Activated T-helper 1 cell treated with anti-CD3 and anti-CD28 coated beads, Interleukin-12 subunit alpha, Interleukin-12 subunit beta, Interleukin-2, Interleukin-4 antibody, amounts not matched to agents 30 ng/mL and 10 ng/mL and 1 ng/mL, durations not matched to agents 14 hours and 24 hours and 36 hours (primary cell): ENCODE results near the gene MYMX. TPM values are rescaled to one million over a fixed set of nuclear protein-coding genes. Genes with fewer than 3 reads are reported as not detected.
"Not testable (repeated sequence)": the region's sequence is repeated elsewhere in the genome, so short reads cannot be mapped to it uniquely, and the experiment has no call there.

Source experiments
- DNase-seq: peaks from one replicate; pipeline ENCODE4 v3.0.0; 2021; ENCODE audit warnings: low spot score
- H3K27ac Mint-ChIP-seq: one replicate; pipeline ENCODE4 v1.8.0; 2021; ENCODE audit warnings: mild to moderate bottlenecking, mixed read lengths
- H3K27me3 Mint-ChIP-seq: one replicate; pipeline ENCODE4 v1.8.0; 2022; ENCODE audit warnings: mild to moderate bottlenecking, moderate library complexity, mixed read lengths; ENCODE audit not compliant: insufficient read depth
- H3K36me3 Mint-ChIP-seq: one replicate; pipeline ENCODE4 v1.8.0; 2021; ENCODE audit warnings: low read depth, mixed read lengths
- H3K4me1 Mint-ChIP-seq: one replicate; pipeline ENCODE4 v1.8.0; 2021; ENCODE audit warnings: low read depth, mixed read lengths
- H3K4me3 Mint-ChIP-seq: one replicate; pipeline ENCODE4 v1.8.0; 2021; ENCODE audit warnings: mild to moderate bottlenecking, moderate library complexity, mixed read lengths
- H3K9me3 Mint-ChIP-seq: one replicate; pipeline ENCODE4 v1.8.0; 2021; ENCODE audit warnings: mixed read lengths
- intact Hi-C: fragments of 100-400 bp; cut with micrococcal nuclease; formaldehyde crosslinking; loops from one replicate; pipeline ENCODE4 v1.15.1; 2024
- total RNA-seq: library from RNA; stranded (reverse); gene quantifications from 2 replicates; pipeline ENCODE4 v1.2.3, GENCODE V29; 2022

Gene MYMX
- total RNA-seq, 1 donor from 2014 or later: not detected

DNA sequence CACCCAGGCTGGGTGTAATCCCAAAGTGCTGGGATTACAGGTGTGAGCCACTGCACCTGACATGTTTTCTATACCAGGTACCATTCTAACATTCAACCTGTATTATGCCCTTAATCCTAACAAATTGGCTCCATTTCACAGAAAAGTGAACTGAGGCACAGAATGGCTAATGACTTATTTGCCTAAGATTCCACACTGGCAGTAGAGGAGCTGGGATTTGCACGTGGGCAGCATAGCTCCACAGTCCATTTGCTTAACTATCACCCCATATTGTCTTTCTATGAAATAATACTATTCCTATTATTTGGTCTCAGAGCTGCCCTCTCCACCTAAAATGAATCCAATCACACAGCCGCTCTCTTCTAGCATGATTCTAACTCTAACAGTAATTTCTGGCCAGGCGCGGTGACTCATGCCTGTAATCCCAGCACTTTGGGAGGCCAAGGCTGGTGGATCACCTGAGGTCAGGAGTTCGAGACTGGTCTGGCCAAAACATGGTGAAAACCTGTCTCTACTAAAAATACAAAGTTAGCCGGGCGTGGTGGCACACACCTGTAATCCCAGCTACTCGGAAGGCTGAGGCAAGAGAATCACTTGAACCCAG lies 23.3 kb upstream of the MYMX start:
- Mint-ChIP-seq H3K27ac (no peak overlapping the region), H3K36me3 (no peaks in the 10 kb centered on the region), H3K9me3 (no peaks in the 10 kb centered on the region), H3K4me1 (peaks cover 5% of the 10 kb centered on the region), H3K4me3 (no peak overlapping the region), H3K27me3 (peaks cover 13% of the 10 kb centered on the region)
- intact Hi-C loops: no loop called here
- no peak for DNase-seq

DNA sequence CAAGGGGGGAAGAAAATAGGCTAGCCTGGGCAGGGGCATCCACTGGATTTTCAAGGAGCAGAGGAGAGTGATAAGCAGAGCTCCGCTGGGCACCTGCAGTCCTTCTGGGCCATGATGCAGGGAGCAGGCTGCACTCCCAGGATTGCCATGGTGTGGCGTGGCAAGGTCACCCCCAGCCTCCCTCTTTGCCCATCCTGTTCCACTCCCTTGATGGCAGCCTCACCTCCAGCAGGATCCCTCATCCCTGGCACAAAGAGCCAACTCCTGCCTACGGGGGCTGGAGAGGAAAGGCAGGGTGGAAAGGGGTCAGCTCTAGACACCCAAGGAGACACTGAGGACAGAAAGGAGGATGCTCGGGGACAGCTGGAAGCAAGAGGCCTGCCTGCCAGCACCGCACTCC lies 22.4 kb upstream of the MYMX start:
- intact Hi-C loops: no loop called here
- no peak for DNase-seq
- peaks cover 13% of the 10 kb centered on the region for H3K27me3 Mint-ChIP-seq
- no peak overlapping the region for H3K27ac Mint-ChIP-seq
- no peaks in the 10 kb centered on the region for H3K9me3 Mint-ChIP-seq
- peaks cover 4% of the 10 kb centered on the region for H3K4me1 Mint-ChIP-seq
- no peaks in the 10 kb centered on the region for H3K36me3 Mint-ChIP-seq
- H3K4me3 Mint-ChIP-seq: no peak overlapping the region

- H3K36me3 Mint-ChIP-seq, intact Hi-C loops, H3K27ac Mint-ChIP-seq, DNase-seq, H3K9me3 Mint-ChIP-seq, H3K4me1 Mint-ChIP-seq, H3K4me3 Mint-ChIP-seq: not testable (repeated sequence)
- peaks cover 11% of the 10 kb centered on the region for H3K27me3 Mint-ChIP-seq
These were observed 20.4 kb upstream of the MYMX start for GRCh38 chr6:44196351-44196750.

DNA sequence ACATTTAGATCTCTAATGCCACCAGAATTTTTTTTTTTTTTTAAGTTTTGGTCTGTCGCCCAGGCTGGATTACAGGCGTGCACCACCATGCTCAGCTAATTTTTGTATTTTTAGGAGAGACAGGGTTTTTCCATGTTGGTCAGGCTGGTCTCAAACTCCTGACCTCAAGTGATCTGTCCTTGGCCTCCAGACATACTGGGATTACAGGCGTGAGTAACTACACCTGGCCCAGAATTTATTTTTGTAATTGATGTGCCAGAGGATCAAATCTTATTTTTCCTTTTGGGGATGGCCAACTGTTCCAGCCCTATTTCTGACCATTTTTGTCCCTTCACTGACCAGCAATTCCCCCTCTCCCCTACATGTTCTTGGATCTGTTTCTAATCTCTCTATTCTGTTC lies 18.0 kb upstream of the MYMX start:
- Mint-ChIP-seq H3K9me3 (no peaks in the 10 kb centered on the region), H3K4me1 (no peaks in the 10 kb centered on the region), H3K36me3 (no peaks in the 10 kb centered on the region), H3K27ac (no peak overlapping the region), H3K27me3 (peaks cover 8% of the 10 kb centered on the region), H3K4me3 (no peak overlapping the region)
- no peak for DNase-seq
- intact Hi-C loops: no loop called here

GRCh38 chr6:44199883-44200282 lies 16.8 kb upstream of the MYMX start:
- no peak for DNase-seq
- intact Hi-C loops: no loop called here
- no peak overlapping the region for H3K4me3 Mint-ChIP-seq

GRCh38 chr6:44201200-44201599 lies 15.5 kb upstream of the MYMX start:
- Mint-ChIP-seq H3K4me3 (no peak overlapping the region), H3K4me1 (no peaks in the 10 kb centered on the region), H3K27ac (no peak overlapping the region), H3K36me3 (no peaks in the 10 kb centered on the region), H3K9me3 (no peaks in the 10 kb centered on the region), H3K27me3 (peaks cover 2% of the 10 kb centered on the region)
- intact Hi-C loops: no loop called here
- DNase-seq: no peak

More at GRCh38 chr6:44199883-44200282, 16.8 kb upstream of the MYMX start:
- no peaks in the 10 kb centered on the region for H3K9me3 Mint-ChIP-seq
- H3K36me3 Mint-ChIP-seq: no peaks in the 10 kb centered on the region
- H3K27me3 Mint-ChIP-seq: peaks cover 8% of the 10 kb centered on the region
- H3K27ac Mint-ChIP-seq: no peak overlapping the region
- no peaks in the 10 kb centered on the region for H3K4me1 Mint-ChIP-seq

- Mint-ChIP-seq H3K4me3 (no peak overlapping the region), H3K9me3 (no peaks in the 10 kb centered on the region), H3K36me3 (no peaks in the 10 kb centered on the region), H3K4me1 (no peaks in the 10 kb centered on the region), H3K27me3 (peaks cover 2% of the 10 kb centered on the region), H3K27ac (no peak overlapping the region)
- intact Hi-C loops: no loop called here
- no peak for DNase-seq
These were observed 15.0 kb upstream of the MYMX start for GRCh38 chr6:44201638-44202303.

- H3K27me3 Mint-ChIP-seq: peaks cover 2% of the 10 kb centered on the region
- no peaks in the 10 kb centered on the region for H3K36me3 Mint-ChIP-seq
- H3K4me1 Mint-ChIP-seq: no peaks in the 10 kb centered on the region
- intact Hi-C loops: no loop called here
- no peak for DNase-seq
- H3K27ac Mint-ChIP-seq: no peak overlapping the region
- no peaks in the 10 kb centered on the region for H3K9me3 Mint-ChIP-seq
- no peak overlapping the region for H3K4me3 Mint-ChIP-seq
These were observed 14.3 kb upstream of the MYMX start for GRCh38 chr6:44202332-44202971.

GRCh38 chr6:44202972-44203750 lies 13.6 kb upstream of the MYMX start:
- no peaks in the 10 kb centered on the region for H3K9me3 Mint-ChIP-seq
- intact Hi-C loops: no loop called here
- no peak overlapping the region for H3K27ac Mint-ChIP-seq
- no peak for DNase-seq
- peaks cover 4% of the 10 kb centered on the region for H3K27me3 Mint-ChIP-seq
- H3K36me3 Mint-ChIP-seq: no peaks in the 10 kb centered on the region
- H3K4me3 Mint-ChIP-seq: no peak overlapping the region
- H3K4me1 Mint-ChIP-seq: no peaks in the 10 kb centered on the region

DNA sequence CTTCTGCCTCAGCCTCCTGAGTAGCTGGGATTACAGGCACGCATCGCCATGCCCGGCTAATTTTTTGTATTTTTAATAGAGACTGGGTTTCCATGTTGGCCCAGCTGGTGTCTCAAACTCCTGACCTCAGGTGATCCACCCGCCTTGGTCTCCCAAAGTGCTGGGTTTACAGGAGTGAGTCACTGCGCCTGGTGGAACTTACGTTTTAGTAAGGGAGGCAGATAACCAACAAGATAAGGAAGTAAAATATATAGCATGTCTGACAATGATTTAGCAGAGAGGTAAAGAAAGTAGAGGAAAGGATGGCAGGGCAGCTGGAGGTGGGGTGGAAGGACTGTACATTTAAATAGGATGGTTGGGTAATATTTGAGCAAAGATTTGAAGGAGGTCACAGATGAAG lies 12.8 kb upstream of the MYMX start:
- DNase-seq: no peak

DNA sequence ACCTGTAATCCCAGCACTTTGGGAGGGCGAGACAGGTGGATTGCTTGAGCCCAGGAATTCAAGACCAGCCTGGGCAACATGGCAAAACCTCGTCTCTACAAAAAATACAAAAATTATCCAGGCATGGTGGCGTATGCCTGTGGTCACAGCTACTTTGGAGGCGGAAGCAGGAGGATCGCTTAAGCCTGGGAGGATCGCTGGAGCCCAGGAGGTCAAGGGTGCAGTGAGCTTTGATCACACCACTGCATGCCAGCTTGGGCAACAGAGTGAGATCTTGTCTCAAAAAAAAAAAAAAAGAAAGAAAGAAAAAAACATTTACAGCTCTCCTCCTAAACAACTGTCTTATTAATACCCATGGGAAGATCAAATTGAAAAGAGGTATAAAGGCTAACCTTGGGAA lies 8.8 kb upstream of the MYMX start:
- Mint-ChIP-seq H3K36me3 (no peaks in the 10 kb centered on the region), H3K27me3 (peaks cover 24% of the 10 kb centered on the region), H3K4me1 (no peaks in the 10 kb centered on the region), H3K4me3 (no peak overlapping the region), H3K9me3 (no peaks in the 10 kb centered on the region), H3K27ac (no peak overlapping the region)
- no peak for DNase-seq
- intact Hi-C loops: no loop called here

More for the DNA sequence above, 12.8 kb upstream of the MYMX start:
- peaks cover 11% of the 10 kb centered on the region for H3K27me3 Mint-ChIP-seq
- H3K27ac Mint-ChIP-seq: no peak overlapping the region
- no peak overlapping the region for H3K4me3 Mint-ChIP-seq
- no peaks in the 10 kb centered on the region for H3K4me1 Mint-ChIP-seq
- no peaks in the 10 kb centered on the region for H3K9me3 Mint-ChIP-seq
- intact Hi-C loops: no loop called here
- no peaks in the 10 kb centered on the region for H3K36me3 Mint-ChIP-seq

GRCh38 chr6:44211284-44211683 lies 5.4 kb upstream of the MYMX start:
- Mint-ChIP-seq H3K9me3 (no peaks in the 10 kb centered on the region), H3K36me3 (no peaks in the 10 kb centered on the region), H3K27me3 (peaks cover 32% of the 10 kb centered on the region), H3K4me1 (no peaks in the 10 kb centered on the region), H3K27ac (no peak overlapping the region), H3K4me3 (no peak overlapping the region)
- DNase-seq: no peak
- intact Hi-C loops: no loop called here

DNA sequence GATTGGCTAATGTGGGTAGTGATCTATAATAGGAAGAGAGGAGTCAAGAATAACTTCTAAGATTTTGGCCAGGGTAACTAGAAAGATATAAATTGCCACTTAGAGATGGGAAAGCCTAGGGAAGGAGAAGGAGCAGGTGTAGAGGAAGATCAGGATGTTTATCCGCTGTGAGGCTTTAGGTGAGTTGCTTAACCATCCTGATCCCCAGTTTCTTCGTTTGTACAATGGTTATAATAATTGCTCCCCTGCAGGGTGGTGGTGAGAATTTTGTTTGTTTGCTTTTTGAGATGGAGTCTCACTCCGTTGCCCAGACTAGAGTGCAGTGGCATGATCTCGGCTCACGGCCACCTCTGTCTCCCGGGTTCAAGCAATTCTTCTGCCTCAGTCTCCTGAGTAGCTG lies 2.4 kb upstream of the MYMX start:
- peaks cover 7% of the 10 kb centered on the region for H3K4me1 Mint-ChIP-seq
- no peaks in the 10 kb centered on the region for H3K36me3 Mint-ChIP-seq
- H3K27ac Mint-ChIP-seq: no peak overlapping the region
- H3K4me3 Mint-ChIP-seq: no peak overlapping the region
- intact Hi-C loops: no loop called here
- H3K27me3 Mint-ChIP-seq: peaks cover 32% of the 10 kb centered on the region
- no peak for DNase-seq
- no peaks in the 10 kb centered on the region for H3K9me3 Mint-ChIP-seq
